C1 segment of cervical spinal cord (tissue), 14 donors: Measurements from ENCODE around the gene SUDS3.

Experiments used
- DNase-seq, 14 donors: peaks; one replicate each; lab custom pipeline; 2025; lab: John Stamatoyannopoulos, UW

The SUDS3 gene

GRCh38 chr12:118357257-118358007, 18.9 kb upstream of the SUDS3 start:
- peak in 1 of 14 donors; percentile 27 for DNase-seq

DNA sequence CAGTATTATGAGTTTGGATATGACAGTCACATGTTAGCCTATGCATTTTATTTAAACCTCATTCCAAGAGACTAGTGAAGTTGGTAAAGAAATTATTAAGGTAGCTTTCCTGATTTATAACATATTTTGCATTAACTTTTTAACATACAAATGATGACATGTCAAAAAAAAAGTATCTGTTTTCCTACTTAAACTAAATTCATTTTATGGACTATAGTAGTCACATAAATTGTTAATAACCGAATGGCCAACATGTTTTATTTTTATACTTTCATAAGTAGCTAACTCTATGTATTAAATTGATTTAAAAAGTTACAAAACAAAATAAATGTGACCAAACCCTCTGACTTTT, 18.4 kb upstream of the SUDS3 start:
- no peak for DNase-seq

- no peak for DNase-seq
Observed at GRCh38 chr12:118358612-118359540, 17.5 kb upstream of the SUDS3 start.

DNA sequence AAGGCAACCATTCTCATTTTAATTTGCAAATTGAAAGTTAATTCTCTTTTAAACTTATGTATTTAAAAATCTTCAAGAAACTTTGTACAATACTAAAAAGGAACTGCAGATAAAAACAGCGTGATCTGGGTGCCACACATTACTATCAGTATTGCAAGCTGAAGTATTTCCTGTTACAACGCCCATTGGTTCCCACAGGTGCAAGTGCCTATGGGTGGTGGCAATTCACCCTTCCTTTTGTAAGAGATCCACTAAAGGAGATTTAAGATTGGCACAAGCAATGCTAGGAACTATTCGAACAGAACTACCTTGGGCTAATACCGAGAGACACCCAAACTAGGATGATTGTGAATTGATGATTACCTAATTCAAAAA, 16.8 kb upstream of the SUDS3 start:
- no peak for DNase-seq

- DNase-seq = no peak
Observed at GRCh38 chr12:118361092-118361404, 15.3 kb upstream of the SUDS3 start.

DNA sequence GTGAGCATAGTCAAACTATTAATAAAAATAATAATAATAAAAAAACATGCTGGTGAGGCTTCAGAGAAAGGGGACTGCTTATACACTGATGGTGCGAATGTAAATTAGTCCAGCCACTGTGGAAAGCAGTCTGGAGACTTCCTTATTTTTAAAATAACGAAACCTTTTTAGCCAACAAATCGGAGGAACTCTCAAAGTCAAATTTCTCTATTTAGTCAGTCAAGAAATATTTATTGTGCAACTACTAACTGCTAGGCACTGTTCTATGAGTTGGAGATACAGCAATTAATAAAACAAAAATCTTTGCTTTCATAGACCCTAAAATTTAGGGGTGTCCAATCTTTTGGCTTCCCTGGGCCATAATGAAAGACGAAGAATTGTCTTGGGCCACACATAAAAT, 14.5 kb upstream of the SUDS3 start:
- no peak for DNase-seq

GRCh38 chr12:118368821-118369220, 7.5 kb upstream of the SUDS3 start:
- DNase-seq = no peak

DNA sequence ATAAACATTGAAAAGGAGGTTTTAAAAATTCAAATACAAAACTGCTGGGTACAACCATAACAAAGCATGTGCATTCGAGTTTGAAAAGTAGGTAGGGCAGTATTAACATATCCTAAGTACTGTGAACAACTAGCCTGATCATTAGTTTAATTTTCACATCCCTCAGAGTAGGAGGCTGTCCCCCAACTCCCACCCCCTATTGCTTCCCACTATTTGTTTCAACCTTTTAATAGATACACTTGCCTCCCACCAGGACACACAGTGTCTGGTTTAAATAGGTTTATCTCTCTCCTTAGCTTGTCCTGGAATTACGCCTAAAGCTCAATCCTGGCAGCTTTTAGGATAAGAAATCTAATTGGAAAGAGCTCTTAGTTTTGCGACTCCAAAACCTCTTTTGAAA, 5.8 kb upstream of the SUDS3 start:
- no peak for DNase-seq

DNA sequence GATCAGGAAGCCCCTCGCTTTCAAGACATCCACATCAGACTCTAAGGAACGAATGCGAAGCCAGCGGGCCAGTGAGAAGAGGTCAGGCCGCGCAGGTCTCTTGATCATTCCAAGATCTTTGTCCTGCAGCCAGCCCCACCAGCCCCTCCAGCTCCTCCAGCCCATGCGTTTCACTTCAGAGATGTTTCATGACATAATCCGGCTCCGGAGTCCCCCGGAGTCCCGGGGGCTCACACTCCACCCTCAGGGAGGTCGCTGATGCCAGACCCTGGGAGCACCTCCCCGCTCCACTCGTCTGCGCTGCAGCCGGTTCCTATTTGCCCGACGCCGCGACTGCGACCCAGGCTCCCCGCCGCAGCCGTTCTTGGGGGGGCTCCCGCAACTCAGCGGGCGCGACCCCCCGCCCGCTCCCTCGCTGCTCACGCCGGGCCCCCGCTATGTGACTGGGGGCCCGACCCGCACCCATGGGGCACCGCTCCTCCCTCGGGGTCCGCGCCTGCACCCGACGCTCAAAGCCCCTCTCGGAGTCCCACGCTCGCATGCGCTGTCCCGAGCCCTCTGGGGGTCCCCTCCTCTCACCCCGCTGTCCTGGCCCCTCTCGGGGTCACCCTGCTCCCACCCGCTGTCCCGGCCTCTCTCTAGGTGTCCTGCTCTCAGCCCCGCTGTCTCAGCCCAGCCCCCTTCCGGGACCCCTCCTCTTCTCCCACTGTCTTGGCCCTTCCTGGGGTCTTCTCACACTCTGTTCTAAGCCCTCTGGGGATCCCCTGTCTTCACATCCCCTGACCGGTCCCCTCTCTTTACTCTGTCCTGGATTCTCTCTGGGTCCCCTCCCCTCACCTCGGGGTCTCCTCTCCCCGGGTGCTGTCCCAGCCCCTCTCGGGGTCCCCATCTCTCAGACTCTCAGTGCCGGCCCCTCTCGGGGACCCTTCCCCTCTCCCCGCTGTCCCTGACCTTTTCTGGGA, 4.8 kb upstream of the SUDS3 start:
- DNase-seq = peak in 5 of 14 donors; percentile 9 to 36 (median 14)

DNA sequence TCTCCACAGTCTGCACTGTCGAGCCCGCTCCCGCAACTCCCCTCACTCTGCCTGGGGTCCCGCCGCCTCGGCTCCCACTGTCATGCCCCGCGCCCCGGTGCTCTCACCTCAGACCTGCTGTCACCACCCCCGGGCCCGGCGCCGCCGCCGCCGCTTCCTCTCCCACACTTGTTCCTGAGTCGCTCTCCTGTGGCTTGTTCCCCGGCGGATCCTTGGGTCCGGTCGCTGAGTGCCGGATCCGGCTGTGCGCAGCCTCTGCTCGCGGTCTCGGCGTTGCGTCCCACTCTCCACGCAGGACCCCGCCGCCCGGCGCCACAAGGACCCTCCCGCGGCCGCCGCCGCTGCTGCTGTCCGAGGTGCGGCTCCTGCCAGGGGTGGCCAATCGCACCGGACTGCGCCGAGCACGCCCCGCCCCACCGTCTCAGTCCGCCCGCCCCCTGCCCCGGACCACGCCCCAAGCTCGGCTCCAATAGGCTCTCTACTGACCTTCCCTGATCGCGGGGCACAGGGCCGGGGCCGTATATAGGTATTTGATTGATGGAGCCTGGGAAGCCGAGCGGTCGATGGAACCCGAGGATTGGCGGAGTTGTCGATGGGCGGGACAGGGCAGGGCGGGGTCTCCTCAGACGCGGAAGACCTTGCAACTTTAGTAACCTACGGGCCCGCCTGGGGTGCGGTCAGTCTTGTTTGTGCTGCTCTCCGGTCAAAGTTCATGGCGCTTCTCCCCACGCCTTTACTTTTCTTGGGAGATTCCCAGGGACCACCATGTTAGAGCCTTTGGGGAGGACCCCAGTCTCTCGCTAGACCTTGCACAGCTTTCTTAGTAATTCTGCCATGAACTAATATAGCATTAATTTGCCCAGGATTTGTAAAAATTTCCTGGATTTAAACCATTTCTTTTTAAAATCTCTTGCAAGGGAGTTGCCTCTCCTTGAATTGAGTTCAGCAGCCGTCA, 3.5 kb upstream of the SUDS3 start, which contains the start of gene TAOK3:
Gene TAOK3, minus strand, starts transcription at position 367 of the 955 bp plus-strand sequence. CDS start 117,340 bp downstream, outside the sequence.
- DNase-seq = peak; percentile 78 to 99 (median 98)

GRCh38 chr12:118373616-118374015, 2.7 kb upstream of the SUDS3 start:
- DNase-seq = no peak

DNA sequence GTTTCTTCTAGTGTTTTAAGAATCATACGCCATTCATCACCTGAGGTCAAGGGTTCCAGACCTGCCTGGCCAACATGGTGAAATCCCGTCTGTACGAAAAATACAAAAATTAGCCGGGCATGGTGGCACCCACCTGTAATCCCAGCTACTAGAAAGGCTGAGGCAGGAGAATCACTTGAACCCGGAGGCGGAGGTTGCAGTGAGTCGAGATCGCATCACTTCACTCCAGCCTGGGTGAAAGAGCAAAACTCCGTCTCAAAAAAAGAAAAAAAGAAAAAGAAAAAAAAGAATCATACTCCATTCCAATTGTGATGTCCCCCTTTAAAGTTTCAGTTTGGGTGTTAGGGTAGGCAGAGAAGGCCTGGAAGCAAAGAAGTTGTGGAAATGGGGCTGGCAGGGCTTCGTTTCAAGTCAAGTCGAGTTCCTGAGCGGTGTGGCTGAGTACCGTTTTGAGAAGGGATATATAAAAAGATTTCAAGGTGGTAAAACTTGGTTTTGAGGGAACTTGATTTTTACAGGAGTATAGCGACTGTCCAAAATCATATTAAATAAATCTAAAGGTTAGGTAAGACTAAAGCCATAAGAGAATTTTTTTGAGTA, 2.1 kb upstream of the SUDS3 start:
- DNase-seq = no peak

- no peak for DNase-seq
Observed at GRCh38 chr12:118374909-118375308, 1.4 kb upstream of the SUDS3 start.

DNA sequence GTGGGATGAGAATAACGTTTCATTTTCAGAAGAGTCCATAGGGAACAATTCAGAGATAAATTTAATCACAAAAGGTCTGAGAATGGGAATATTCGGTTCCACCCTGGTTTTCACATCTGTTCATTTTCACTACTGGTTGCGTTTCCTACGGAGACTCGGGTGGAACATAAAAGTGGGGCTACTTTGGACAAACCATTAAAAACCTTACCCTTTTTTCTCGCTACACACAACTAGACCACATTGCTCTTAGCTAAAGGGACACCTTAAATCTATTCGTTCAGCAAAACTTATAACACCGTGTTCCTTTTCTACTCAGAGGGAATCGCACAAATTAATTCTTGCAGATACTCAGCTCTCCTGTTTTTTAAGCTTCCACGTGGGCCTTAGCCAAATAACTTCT, 1.0 kb upstream of the SUDS3 start:
- DNase-seq = no peak

GRCh38 chr12:118377021-118377883, 897 bp downstream of the SUDS3 start:
- DNase-seq = peak in 1 of 14 donors; percentile 42

GRCh38 chr12:118377884-118378470, 1.6 kb downstream of the SUDS3 start:
- DNase-seq = peak in 11 of 14 donors; percentile 25 to 78 (median 39)

GRCh38 chr12:118391424-118391823, 15.1 kb downstream of the SUDS3 start:
- DNase-seq = no peak

- DNase-seq = peak in 1 of 14 donors; percentile 81
Observed at GRCh38 chr12:118391836-118392235, 15.5 kb downstream of the SUDS3 start.
